ENCODE data around the gene GABRR1. TPM values are rescaled to one million over a fixed set of nuclear protein-coding genes. Genes with fewer than 3 reads are reported as not detected.

GABRR1 gene
- total RNA-seq, 4 donors from 2014 or later, result not detected

GRCh38 chr6:89243331-89243629, 26.1 kb upstream of the GABRR1 start:
- no peak for TF ChIP-seq CTCF (IDR thresholded peaks at IDR 0.05; ENCODE audit: low read depth)

GRCh38 chr6:89242574-89243330, 25.6 kb upstream of the GABRR1 start:
- TF ChIP-seq CTCF (IDR thresholded peaks at IDR 0.05; ENCODE audit: low read depth), result no peak

- TF ChIP-seq CTCF (IDR thresholded peaks at IDR 0.05; ENCODE audit: low read depth), result no peak
These were observed 22.2 kb upstream of the GABRR1 start for GRCh38 chr6:89239338-89239737.

- TF ChIP-seq CTCF (IDR thresholded peaks at IDR 0.05; ENCODE audit: low read depth), result no peak
These were observed 20.0 kb upstream of the GABRR1 start for GRCh38 chr6:89237158-89237557.

- no peak for TF ChIP-seq CTCF (IDR thresholded peaks at IDR 0.05; ENCODE audit: low read depth)
These were observed 5.5 kb upstream of the GABRR1 start for GRCh38 chr6:89222712-89223039.

- no peak for TF ChIP-seq CTCF (IDR thresholded peaks at IDR 0.05; ENCODE audit: low read depth)
These were observed 5.0 kb upstream of the GABRR1 start for GRCh38 chr6:89221971-89222711.

- TF ChIP-seq CTCF (IDR thresholded peaks at IDR 0.05; ENCODE audit: low read depth), result no peak
These were observed 4.0 kb upstream of the GABRR1 start for GRCh38 chr6:89221129-89221528.
